ENCODE data around the gene KATNAL1.

The KATNAL1 gene

DNA sequence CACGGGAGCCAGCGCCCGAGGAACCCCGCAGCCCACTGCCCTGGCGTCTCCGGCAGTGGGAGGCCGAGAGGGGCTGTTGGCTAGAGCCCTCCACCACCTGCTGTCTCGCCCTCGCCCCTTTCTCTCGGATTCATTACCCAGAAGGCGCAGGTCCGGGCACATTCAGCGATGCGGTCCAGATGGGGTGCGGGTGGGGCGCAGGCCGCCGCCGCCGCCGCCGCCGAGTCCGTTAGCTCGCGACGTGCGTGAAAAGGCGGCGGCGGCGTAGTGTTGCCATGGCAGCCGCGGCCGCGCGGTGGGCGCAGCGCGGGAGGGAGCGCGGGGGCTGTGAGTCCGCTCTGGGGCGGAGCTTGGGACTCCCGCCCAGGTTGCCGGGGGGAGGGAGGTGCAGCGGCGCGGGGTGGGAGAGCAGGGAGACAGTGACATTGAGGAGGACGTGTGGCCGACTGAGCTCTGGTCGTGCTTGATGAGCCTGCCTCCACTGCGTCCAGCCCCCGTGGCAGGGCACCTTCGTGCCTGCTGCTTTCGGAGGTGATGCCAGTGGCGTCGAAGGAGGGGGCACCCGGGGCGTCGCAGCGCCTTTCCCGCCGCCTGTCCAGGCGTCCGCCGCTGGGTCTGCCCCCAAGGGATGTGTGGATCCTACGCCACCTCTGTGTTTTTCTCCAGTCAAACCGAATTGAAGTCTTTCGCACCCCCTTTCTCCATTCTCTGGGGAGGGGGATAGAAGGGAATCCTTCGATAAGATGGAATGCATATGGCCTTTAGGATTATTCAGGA lies at the start of gene KATNAL1:
TSS of gene KATNAL1 (minus strand) at position 358 of the 777 bp plus-strand sequence. CDS start 23,774 bp downstream, outside the sequence.
- DNase-seq: peak; percentile 68

GRCh38 chr13:30355839-30356238 lies 48.5 kb upstream of the KATNAL1 start:
- DNase-seq: no peak

GRCh38 chr13:30355384-30355699 lies 48.0 kb upstream of the KATNAL1 start:
- no peak for DNase-seq

- DNase-seq: no peak
These were observed 47.4 kb upstream of the KATNAL1 start for GRCh38 chr13:30354493-30355383.

DNA sequence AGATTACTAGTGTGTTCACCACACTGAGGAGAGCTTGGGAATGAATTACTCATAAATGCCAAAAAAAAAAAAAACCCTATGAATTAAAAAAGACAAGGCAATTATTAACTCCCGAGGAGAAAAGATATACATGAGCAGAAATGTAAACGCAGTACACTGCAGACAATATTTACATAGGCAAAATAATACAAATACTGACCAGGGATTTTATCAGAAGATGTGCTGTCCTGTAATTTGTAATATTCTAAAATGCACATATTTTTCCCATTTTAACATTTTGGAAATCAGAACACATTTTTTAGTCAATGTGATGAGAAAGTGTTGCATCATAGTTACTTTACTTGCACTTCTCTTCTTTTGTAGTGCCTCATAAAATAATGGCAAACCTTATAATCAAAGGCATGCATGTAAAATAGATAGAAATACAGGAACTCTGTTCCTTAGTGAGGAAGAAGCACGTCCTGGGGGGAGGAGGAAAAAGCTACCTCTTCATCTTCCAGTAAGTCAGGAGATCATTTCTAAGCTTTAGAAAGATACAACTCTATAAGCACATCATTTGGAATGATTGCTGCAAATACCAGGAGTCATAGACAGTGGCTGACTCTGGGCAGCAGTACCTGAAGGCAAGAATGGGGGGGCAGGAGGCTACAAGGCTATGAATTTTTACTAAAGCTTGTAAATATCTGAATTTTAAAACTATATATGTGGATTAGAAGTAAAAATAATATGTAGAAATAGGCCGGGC lies 46.3 kb upstream of the KATNAL1 start:
- DNase-seq: no peak

DNA sequence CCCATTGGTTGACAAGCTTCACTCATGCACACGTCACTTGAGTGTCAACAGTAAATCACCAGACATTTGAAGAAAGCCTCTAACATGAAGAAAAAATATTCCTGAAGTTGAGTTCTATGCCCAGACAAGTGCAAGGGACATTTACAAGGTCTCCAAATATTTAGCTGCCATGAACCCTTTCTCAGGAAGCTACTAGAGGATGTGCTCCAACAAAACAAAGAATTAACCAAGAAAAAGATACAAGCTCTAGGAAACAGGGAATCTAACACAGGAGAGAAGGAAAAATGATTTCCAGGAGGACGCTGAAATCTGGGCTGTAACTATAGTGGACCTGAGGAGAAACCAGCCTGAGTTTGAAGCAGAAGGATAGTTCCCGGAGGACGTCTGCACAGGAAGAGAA lies 45.7 kb upstream of the KATNAL1 start:
- no peak for DNase-seq

DNA sequence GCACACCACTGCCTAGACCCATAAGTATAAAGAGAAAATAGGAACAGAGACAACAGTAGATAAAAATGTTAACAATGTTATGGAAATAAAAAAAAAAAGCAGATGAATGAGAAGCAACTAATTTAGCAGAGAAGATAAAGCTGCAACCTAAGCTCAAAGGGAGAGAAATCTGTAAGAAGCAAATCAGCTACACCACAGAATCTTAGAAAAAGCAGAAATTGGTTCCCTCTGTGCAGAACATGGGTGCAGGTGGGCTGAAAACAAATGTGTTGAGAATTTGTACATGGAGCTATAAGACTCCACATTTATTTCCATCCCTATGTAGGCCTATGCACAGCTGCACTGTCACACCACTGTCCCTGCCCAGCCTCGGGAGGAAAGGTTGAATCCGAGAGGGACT lies 44.8 kb upstream of the KATNAL1 start:
- DNase-seq: no peak

DNA sequence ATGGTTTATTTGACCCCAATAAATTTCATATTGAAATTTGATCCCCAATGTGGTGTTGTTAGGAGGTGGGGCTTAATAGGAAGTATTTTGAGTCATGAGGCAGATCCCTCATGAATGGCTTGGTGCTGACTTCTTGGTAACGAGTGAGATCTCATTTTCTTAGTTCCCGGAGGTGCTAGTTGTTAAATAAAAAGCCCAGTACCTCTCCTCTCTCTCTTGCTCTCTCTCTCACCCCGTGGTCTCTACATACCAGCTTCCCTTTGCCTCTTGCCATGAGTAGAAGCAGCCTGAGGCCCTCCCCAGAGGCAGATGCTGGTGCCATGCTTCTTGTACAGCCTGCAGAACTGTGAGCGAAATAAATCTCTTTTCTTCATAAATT lies 39.4 kb upstream of the KATNAL1 start:
- no peak for DNase-seq

- DNase-seq: no peak
These were observed 38.9 kb upstream of the KATNAL1 start for GRCh38 chr13:30346153-30346788.

DNA sequence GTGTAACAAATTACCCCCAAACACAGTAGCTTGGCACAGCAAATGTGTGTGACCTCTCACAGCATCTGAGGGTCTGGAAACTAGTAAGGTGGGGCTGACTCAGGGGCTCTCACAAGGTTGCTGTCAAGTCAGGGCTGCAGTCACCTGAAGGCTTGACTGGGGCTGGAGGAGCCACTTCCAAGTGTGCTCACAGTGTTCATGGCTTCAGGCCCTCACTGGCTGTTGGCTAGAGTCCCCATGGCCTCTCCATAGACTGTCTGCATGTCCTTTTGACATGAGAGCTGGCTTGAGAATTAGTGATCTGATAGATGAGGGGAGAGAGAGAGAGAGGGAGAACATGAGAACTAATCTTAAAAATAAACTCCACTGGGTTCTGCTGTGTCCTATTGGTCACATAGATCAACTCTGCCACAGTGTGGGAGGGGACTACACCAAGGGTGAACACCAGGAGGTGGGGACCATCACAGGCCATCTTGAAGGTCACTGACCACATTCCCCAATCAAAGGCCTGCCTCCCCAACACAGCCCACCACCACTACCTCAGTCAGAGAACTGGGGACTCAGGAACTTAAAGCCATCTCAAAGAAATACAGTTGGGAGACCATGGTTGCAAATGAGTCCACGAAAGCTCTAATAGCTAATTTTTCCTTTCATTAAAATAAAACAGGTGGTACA lies 38.2 kb upstream of the KATNAL1 start:
- DNase-seq: no peak

DNA sequence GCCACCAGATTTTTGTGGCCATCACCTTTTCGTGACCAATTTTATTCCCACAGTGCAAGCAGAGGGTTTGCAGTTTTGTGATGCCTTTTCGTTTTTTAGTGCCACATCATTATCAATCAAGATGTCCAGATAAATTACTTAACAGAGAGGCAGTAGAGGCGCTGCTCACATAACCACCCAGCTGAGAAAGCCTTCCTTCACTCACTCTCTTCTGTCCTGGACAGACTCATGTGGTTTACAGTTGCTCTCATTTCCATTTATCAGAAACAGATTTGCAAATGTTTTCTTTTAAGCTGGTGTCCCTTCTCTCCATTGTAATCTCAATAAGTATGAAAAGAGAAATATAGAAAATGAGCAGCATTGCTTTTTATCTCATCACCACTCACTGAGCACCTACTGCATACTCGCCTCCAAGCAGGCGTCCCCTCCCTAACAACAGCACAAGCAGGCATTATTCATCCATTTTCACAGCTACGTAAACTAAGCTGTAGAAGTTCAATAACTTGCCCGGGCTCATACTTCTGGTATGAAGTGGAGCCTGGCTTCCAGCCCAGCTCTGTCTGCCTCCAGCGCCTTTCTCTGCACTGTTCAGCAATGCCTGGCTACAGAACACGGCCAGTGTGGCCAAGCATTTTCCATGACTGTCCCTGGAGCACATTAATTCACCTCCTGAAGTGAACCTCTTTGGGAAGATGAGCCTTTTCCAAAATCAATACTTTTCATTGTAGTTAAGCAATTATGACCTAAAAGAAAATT lies 34.6 kb upstream of the KATNAL1 start:
- DNase-seq: peak; percentile 28

DNA sequence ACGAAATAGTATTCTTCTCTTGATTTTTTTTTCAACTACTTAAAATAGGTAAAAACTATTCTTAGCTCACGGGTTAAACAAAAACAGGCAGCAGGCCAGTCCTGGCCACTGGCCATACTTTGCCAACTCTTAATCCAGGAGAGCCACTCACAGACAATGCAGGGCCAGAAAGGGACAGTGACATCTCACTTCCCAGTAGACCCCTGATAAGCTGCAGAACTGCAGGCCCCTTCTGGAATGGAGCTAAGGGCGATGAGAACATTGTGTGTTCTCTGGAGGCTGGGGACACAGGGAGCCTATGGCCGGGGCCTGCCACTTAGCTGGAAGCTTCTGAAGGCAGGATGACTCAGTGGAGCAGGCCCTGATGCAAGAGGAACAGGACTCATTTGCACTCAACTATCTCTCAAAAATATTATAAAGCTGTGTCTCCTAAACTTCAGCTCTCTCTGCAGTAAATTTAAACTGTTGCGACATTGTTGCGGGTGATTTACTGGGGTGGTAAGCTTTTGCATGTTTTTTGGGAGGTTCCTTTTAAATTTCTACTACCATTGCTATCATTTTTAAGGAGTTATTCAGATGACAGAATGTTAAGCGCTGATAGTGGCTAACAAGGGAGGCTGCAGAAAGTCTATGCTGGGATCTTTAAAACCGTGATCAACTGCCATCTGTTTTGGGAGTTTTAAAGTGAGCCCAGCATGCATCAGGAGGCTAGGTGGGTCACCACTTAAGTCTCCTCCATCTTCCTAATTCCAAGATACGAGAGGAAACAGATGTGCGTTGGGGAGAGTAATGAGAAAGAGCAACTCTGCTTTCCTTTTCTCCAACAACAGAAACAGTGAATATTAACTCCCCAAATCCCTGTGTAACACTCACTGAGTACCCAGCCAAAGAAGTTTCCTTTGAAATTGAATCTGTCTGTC lies 33.2 kb upstream of the KATNAL1 start:
- no peak for DNase-seq

DNA sequence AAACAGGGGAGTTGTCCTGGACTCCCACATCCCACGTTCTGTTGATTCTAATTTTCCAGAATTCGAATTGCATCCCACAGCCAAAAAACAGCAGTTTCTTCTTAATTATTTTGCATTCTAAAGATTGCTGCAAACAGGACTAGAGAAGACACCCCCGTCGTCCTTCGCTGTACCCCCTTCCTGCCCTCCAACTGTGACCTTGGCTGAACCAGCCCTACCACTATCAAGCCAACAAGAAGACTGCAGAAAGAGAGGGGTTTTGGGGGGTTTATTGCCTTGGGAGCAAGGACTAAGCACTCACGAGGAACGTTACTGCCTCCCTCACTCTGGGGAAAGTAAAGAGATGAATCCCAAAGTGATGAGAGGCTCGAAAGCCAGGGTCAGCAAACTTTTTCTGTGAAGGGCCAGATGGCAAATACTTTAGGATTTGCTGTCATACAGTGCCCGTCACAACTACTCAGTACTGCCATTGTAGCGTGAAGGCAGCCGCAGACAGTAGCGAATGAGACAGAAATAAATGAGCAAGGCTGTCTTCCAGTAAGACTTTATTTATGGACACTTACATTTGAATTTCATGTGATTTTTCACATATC lies 32.5 kb upstream of the KATNAL1 start:
- DNase-seq: no peak

DNA sequence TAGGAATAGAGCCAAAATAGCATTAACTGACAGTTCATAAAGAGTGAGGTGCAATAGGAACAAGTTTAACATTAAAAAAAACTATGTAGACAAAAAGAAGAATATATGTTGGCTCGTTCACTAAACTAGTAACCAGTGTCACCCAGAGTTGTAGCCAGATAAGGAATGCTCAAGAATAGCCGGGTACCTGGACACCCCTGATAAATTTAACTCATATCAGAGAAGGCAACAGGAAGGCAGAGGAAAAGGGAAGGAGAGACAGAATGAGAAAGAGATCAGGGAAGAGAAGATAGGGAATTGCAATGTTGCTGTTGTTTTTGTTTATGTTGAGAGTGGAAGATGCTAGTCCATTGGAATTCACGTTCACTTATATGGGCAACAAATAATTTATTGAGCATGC lies 31.6 kb upstream of the KATNAL1 start:
- DNase-seq: no peak

GRCh38 chr13:30338331-30338851 lies 31.0 kb upstream of the KATNAL1 start:
- peak; percentile 8 for DNase-seq

- DNase-seq: no peak
These were observed 29.8 kb upstream of the KATNAL1 start for GRCh38 chr13:30337061-30337610.

- no peak for DNase-seq
These were observed 27.5 kb upstream of the KATNAL1 start for GRCh38 chr13:30334663-30335386.

- DNase-seq: no peak
These were observed 26.3 kb upstream of the KATNAL1 start for GRCh38 chr13:30333616-30334015.

Data from T1000 (cell line).